HepG2 (cell line): ENCODE measurements around the gene FBXW5. TPM values are rescaled to one million over a fixed set of nuclear protein-coding genes. Genes with fewer than 3 reads are reported as not detected.

Experiments
- ATAC-seq: fragments of 200-7000 bp; cut with Tn5 transposase; 3 replicates; pipeline ENCODE4 v1.9.1; 2020; ENCODE audit warnings: mild to moderate bottlenecking, moderate library complexity
- BruUV-seq: library from RNA; stranded (reverse); fragments of 400-500 nt; replicated peaks from 2 replicates; lab custom pipeline; 2021; lab: Mats Ljungman, UMichigan
- CTCF ChIA-PET: fragments of 300-600 bp; formaldehyde crosslinking; extraction: SDS; loops from one replicate; lab custom pipeline; 2021; ENCODE audit warnings: low total read pairs, inconsistent platforms, low intra/inter-chr PET ratio; lab: Yijun Ruan, JAX
- POLR2A ChIA-PET: fragments of 350-600 bp; sonication (Branson Sonifier 250); formaldehyde crosslinking; loops from one replicate; lab custom pipeline; 2020; ENCODE audit warnings: antibody characterized with exemption, inconsistent platforms; lab: Yijun Ruan, JAX
- DNase-seq: peaks from one replicate; pipeline ENCODE4 v3.0.0-alpha.2; 2015; ENCODE audit warnings: low spot score
- FAIRE-seq: peaks from 3 replicates; lab custom pipeline; 2011; peaks lifted over from hg19 to GRCh38; lab: Jason Lieb, UNC
- H2AFZ ChIP-seq: one replicate; pipeline ENCODE4 v1.6.1; 2011; ENCODE audit warnings: low read length, inconsistent platforms
- H3K27ac ChIP-seq: fragments of 300-600 bp; 3 replicates; pipeline ENCODE4 v1.8.0; 2011; ENCODE audit warnings: mixed run types, mild to moderate bottlenecking, mixed read lengths, low read length, inconsistent platforms; ENCODE audit not compliant: insufficient read depth; ENCODE audit errors: extremely low read length
- H3K27me3 ChIP-seq, 2 experiments: fragments of 200-600 bp in 1 of 2; 2 replicates in 1 of 2; 3 replicates in 1 of 2; pipeline versions ENCODE4 v1.6.0 to v1.8.0; 2011; ENCODE audit warnings: low read length in 2 of 2, mild to moderate bottlenecking in 2 of 2, moderate library complexity in 2 of 2, inconsistent platforms in 1 of 2; ENCODE audit not compliant: insufficient read depth in 2 of 2, control insufficient read depth in 1 of 2
- H3K36me3 ChIP-seq, 2 experiments: fragments of 200-600 bp in 1 of 2; replicated peaks in 1 of 2; 2 replicates in 1 of 2; 3 replicates in 1 of 2; pipeline versions ENCODE4 v1.5.1 to v1.8.0; 2011; ENCODE audit warnings: low read length in 2 of 2, inconsistent platforms in 1 of 2; ENCODE audit not compliant: insufficient read depth in 2 of 2, control insufficient read depth in 1 of 2
- H3K4me1 ChIP-seq: 2 replicates; pipeline ENCODE4 v1.5.1; 2012; ENCODE audit warnings: low read length, inconsistent platforms; ENCODE audit not compliant: insufficient read depth
- H3K4me2 ChIP-seq: 2 replicates; pipeline ENCODE4 v1.6.0; 2011; ENCODE audit warnings: low read depth, low read length, inconsistent platforms
- H3K4me3 ChIP-seq, 3 experiments: fragments of 200-600 bp in 1 of 3; sonication (generic), shearing (Covaris generic) in 1 of 3; replicated peaks in 1 of 3; 2 replicates each; pipeline ENCODE4 v1.5.1; 2011 to 2016; ENCODE audit warnings: low read length in 3 of 3, inconsistent platforms in 2 of 3, low read depth in 2 of 3, mild to moderate bottlenecking in 2 of 3, control low read depth in 1 of 3, mixed read lengths in 1 of 3; ENCODE audit not compliant: insufficient read depth in 1 of 3
- H3K79me2 ChIP-seq: one replicate; pipeline ENCODE4 v1.6.1; 2011; ENCODE audit warnings: low read length, inconsistent platforms; ENCODE audit not compliant: insufficient read depth
- H3K9ac ChIP-seq: 2 replicates; pipeline ENCODE4 v1.6.0; 2011; ENCODE audit warnings: mild to moderate bottlenecking, low read depth, low read length, inconsistent platforms; ENCODE audit not compliant: insufficient read depth
- H3K9me3 ChIP-seq: 2 replicates; pipeline ENCODE4 v1.5.1; 2012; ENCODE audit warnings: mild to moderate bottlenecking, low read length
- H4K20me1 ChIP-seq: 2 replicates; pipeline ENCODE4 v1.6.0; 2011; ENCODE audit warnings: inconsistent platforms, mild to moderate bottlenecking, low read length, moderate library complexity; ENCODE audit not compliant: insufficient read depth
- AGO2 ChIP-seq: fragments of 200-400 bp; formaldehyde crosslinking; optimal IDR thresholded peaks from 2 replicates; pipeline ENCODE3; 2017; ENCODE audit warnings: mild to moderate bottlenecking, low read depth, low read length, moderate library complexity
- MNT ChIP-seq: fragments of 450-650 bp; IDR thresholded peaks from 2 replicates; pipeline ENCODE4 v1.6.1; 2016
- RBFOX2 ChIP-seq: fragments of 200-400 bp; formaldehyde crosslinking; IDR thresholded peaks from 2 replicates; pipeline ENCODE4 v1.6.1; 2017; ENCODE audit warnings: low read depth, mild to moderate bottlenecking, low read length
- ZBTB33 ChIP-seq: sonication (generic); formaldehyde crosslinking; IDR thresholded peaks from 2 replicates; pipeline ENCODE4 v1.4.0; 2020; ENCODE audit warnings: missing genetic modification reagents
- ZBTB38 ChIP-seq: sonication (generic); formaldehyde crosslinking; IDR thresholded peaks from 2 replicates; pipeline ENCODE4 v1.5.1; 2020; ENCODE audit warnings: mild to moderate bottlenecking, missing genetic modification reagents
- ZC3H13 ChIP-seq: sonication (generic); formaldehyde crosslinking; IDR thresholded peaks from 2 replicates; pipeline ENCODE4 v1.8.1; 2023; ENCODE audit warnings: mild to moderate bottlenecking, missing genetic modification reagents, moderate library complexity
- ZNF570 ChIP-seq: sonication (generic); formaldehyde crosslinking; IDR thresholded peaks from 2 replicates; pipeline ENCODE4 v1.4.0; 2020; ENCODE audit warnings: mild to moderate bottlenecking, missing genetic modification reagents, borderline replicate concordance
- WGBS: methylation state at CpG from one replicate; pipeline ENCODE4 v1.1.6; 2017; ENCODE audit warnings: low lambda C conversion rate; 5-methylcytosine and 5-hydroxymethylcytosine counted together
- in situ Hi-C: cut with HindIII; loops from 2 replicates; pipeline ENCODE4 v1.10.0; 2017; ENCODE audit warnings: low pct_unique_long_range_greater_than_20kb; ENCODE audit not compliant: extremely low pct_ligation_motif_present
- intact Hi-C: fragments of 100-400 bp; cut with micrococcal nuclease; formaldehyde crosslinking; loops from one replicate; pipeline ENCODE4 v1.10.0; 2022; ENCODE audit not compliant: unreplicated experiment
- polyA plus RNA-seq, 8 experiments: library from polyadenylated mRNA; depleted of rRNA in 3 of 8; stranded (reverse) in 7 of 8; unstranded in 1 of 8; fragments of >200 nt; fragmentation: Illumina TruSeq in 4 of 8; extraction: Trizol in 4 of 8; gene quantifications; 2 replicates each; pipeline versions ENCODE4 v1.2.1 to v1.2.3, GENCODE V29; 2011 to 2016; ENCODE audit warnings: low read depth in 4 of 8, missing spikeins in 1 of 8, mixed read lengths in 1 of 8; ENCODE audit not compliant: insufficient read depth in 1 of 8
- total RNA-seq, 5 experiments: library from RNA; depleted of rRNA; stranded (reverse); fragments of >200 nt; fragmentation: Illumina TruSeq; extraction: Trizol; gene quantifications; 2 replicates each; pipeline ENCODE4 v1.2.3, GENCODE V29; 2016; ENCODE audit warnings: low read depth in 1 of 5

The FBXW5 gene
- total and polyA plus RNA-seq, 2 of the 13 experiments (the other 11 are each of a cell fraction or from before 2014, with no cell fraction given) = 52.0 to 60.4 TPM

- DNase-seq (no peak), ATAC-seq (no peak), FAIRE-seq (no peak)
- Histone ChIP-seq H3K9me3 (no peaks in the 10 kb centered on the region), H3K4me1 (peaks cover 41% of the 10 kb centered on the region), H3K36me3 (peaks cover 8 to 36% of the 10 kb centered on the region in 2 experiments), H3K27me3 (no peaks in the 10 kb centered on the region), H4K20me1 (no peaks in the 10 kb centered on the region), H3K4me2 (peak overlapping the region; percentile 89), H3K27ac (no peak overlapping the region), H2AFZ (no peak overlapping the region), H3K9ac (no peak overlapping the region), H3K79me2 (peaks cover 10% of the 10 kb centered on the region), H3K4me3 (peak overlapping the region in 1 of 3 experiments; percentile 6; a peak in 1 of 6 replicates)
- peak; percentile 2 for TF ChIP-seq AGO2
- TF ChIP-seq RBFOX2 = peak; percentile 50; the same call in 1 of the 2 replicates
- peak; percentile 95 for TF ChIP-seq ZBTB38 (CRISPR knock-in tag)
- peak; percentile 80 for TF ChIP-seq ZBTB33 (CRISPR knock-in tag)
- TF ChIP-seq ZC3H13 (CRISPR knock-in tag) = 0 out of 2 replicates have a peak, but pooled peaks have one; percentile 29
- no peak for TF ChIP-seq MNT
- TF ChIP-seq ZNF570 (CRISPR knock-in tag) = no peak
- in situ Hi-C loops (no loop called here), intact Hi-C loops (no loop called here)
- ChIA-PET POLR2A (no interaction called here), CTCF (no interaction called here)
- BruUV-seq = no TSS peak
- 97% methylated on average over 26 of the region's 60 CpGs for WGBS
These were observed 2.2 kb downstream of the FBXW5 start for GRCh38 chr9:136942112-136942880.
